HCT116 (cell line): ENCODE data around the gene JPT1. TPM values are rescaled to one million over a fixed set of nuclear protein-coding genes. Genes with fewer than 3 reads are reported as not detected.

Experiments
- ATAC-seq: fragments of 200-7000 bp; cut with Tn5 transposase; 2 replicates; pipeline ENCODE4 v1.9.1; 2020; ENCODE audit warnings: mild to moderate bottlenecking, moderate library complexity
- BruUV-seq: library from RNA; stranded (reverse); fragments of 400-500 nt; replicated peaks from 2 replicates; lab custom pipeline; 2021; lab: Mats Ljungman, UMichigan
- CTCF ChIA-PET: fragments of 300-600 bp; sonication (Branson Sonifier 250); formaldehyde crosslinking; loops from one replicate; lab custom pipeline; 2021; ENCODE audit warnings: antibody characterized with exemption; lab: Charles Lee
- POLR2A ChIA-PET: fragments of 300-600, 350-600 bp; sonication (Branson Sonifier 250); formaldehyde crosslinking; loops from one replicate; lab custom pipeline; 2021; ENCODE audit warnings: antibody characterized with exemption; lab: Charles Lee
- RAD21 ChIA-PET, 2 experiments: fragments of 300-600 bp; sonication (Branson Sonifier 250); formaldehyde crosslinking; loops; one replicate each; lab custom pipeline; 2023; ENCODE audit warnings: low total read pairs in 2 of 2; ENCODE audit not compliant: uncharacterized antibody in 2 of 2, unreplicated experiment in 2 of 2, low non-redundant PET in 1 of 2; lab: Charles Lee
- DNase-seq: peaks from one replicate; pipeline ENCODE4 v3.0.0-alpha.2; 2010; ENCODE audit warnings: low read depth, low spot score
- H2AFZ ChIP-seq: fragments of 200-600 bp; shearing (Covaris generic), sonication (generic); 2 replicates; pipeline ENCODE4 v1.6.1; 2017; ENCODE audit warnings: low read depth, mixed run types, mixed read lengths, antibody characterized with exemption, low read length; ENCODE audit not compliant: poor library complexity, severe bottlenecking
- H3K27ac ChIP-seq: 2 replicates; pipeline ENCODE4 v1.5.1; 2012; ENCODE audit warnings: low read depth, low read length
- H3K27me3 ChIP-seq: fragments of 200-600 bp; sonication (generic); 2 replicates; pipeline ENCODE4 v1.6.1; 2016; ENCODE audit warnings: mixed run types, low read length, mixed read lengths; ENCODE audit not compliant: insufficient read depth
- H3K36me3 ChIP-seq, 2 experiments: fragments of 200-500 bp in 1 of 2; fragments of 200-600 bp in 1 of 2; sonication (Bioruptor generic) in 1 of 2; sonication (generic) in 1 of 2; 2 replicates each; pipeline versions ENCODE4 v1.5.1 to v1.6.1; 2014 to 2016; ENCODE audit warnings: low read length in 2 of 2, inconsistent platforms in 1 of 2, mixed read lengths in 1 of 2, mixed run types in 1 of 2; ENCODE audit not compliant: insufficient read depth in 2 of 2, control insufficient read depth in 1 of 2
- H3K4me1 ChIP-seq, 2 experiments: fragments of 200-600 bp in 1 of 2; sonication (generic) in 1 of 2; 2 replicates each; pipeline versions ENCODE4 v1.5.1 to v1.6.1; 2012 to 2017; ENCODE audit warnings: low read length in 2 of 2, inconsistent platforms in 1 of 2, mild to moderate bottlenecking in 1 of 2, mixed read lengths in 1 of 2, mixed run types in 1 of 2, moderate library complexity in 1 of 2; ENCODE audit not compliant: insufficient read depth in 2 of 2, control insufficient read depth in 1 of 2
- H3K4me2 ChIP-seq: fragments of 200-600 bp; sonication (generic); 2 replicates; pipeline ENCODE4 v1.6.1; 2017; ENCODE audit warnings: mixed run types, low read length, mixed read lengths
- H3K4me3 ChIP-seq, 2 experiments: fragments of 200-600 bp in 1 of 2; sonication (generic) in 1 of 2; replicated peaks in 1 of 2; 2 replicates each; pipeline ENCODE4 v1.5.1; 2011 to 2016; ENCODE audit warnings: low read length in 2 of 2, control low read depth in 1 of 2, low read depth in 1 of 2, mild to moderate bottlenecking in 1 of 2, mixed read lengths in 1 of 2, mixed run types in 1 of 2
- H3K79me2 ChIP-seq: fragments of 200-600 bp; sonication (generic); 2 replicates; pipeline ENCODE4 v1.6.1; 2017; ENCODE audit warnings: mild to moderate bottlenecking, mixed run types, low read length, moderate library complexity, mixed read lengths; ENCODE audit not compliant: insufficient read depth
- H3K9ac ChIP-seq: fragments of 200-600 bp; sonication (generic); 2 replicates; pipeline ENCODE4 v1.6.1; 2016; ENCODE audit warnings: low read length, mixed read lengths
- H3K9me2 ChIP-seq: fragments of 200-600 bp; sonication (generic), shearing (Covaris generic); 2 replicates; pipeline ENCODE4 v1.6.1; 2017; ENCODE audit warnings: mixed run types, mild to moderate bottlenecking, moderate library complexity; ENCODE audit not compliant: insufficient read depth
- H3K9me3 ChIP-seq, 2 experiments: fragments of 200-500 bp in 1 of 2; fragments of 200-600 bp in 1 of 2; sonication (Bioruptor generic) in 1 of 2; sonication (generic) in 1 of 2; 2 replicates each; pipeline ENCODE4 v1.6.1; 2014 to 2017; ENCODE audit warnings: low read length in 2 of 2, mixed read lengths in 2 of 2, inconsistent platforms in 1 of 2, low read depth in 1 of 2, mild to moderate bottlenecking in 1 of 2, mixed run types in 1 of 2, moderate library complexity in 1 of 2; ENCODE audit not compliant: control insufficient read depth in 1 of 2, insufficient read depth in 1 of 2
- H4K20me1 ChIP-seq: fragments of 200-600 bp; sonication (generic), shearing (Covaris generic); 2 replicates; pipeline ENCODE4 v1.6.1; 2017; ENCODE audit warnings: mixed run types, mild to moderate bottlenecking, moderate library complexity; ENCODE audit not compliant: insufficient read depth
- EZH2phosphoT487 ChIP-seq: fragments of 200-600 bp; IDR thresholded peaks from 2 replicates; pipeline ENCODE4 v1.6.1; 2018; ENCODE audit warnings: antibody characterized with exemption, borderline replicate concordance
- POLR2AphosphoS5 ChIP-seq: IDR thresholded peaks from 2 replicates; pipeline ENCODE4 v1.6.1; 2011; ENCODE audit warnings: mild to moderate bottlenecking, low read depth, low read length, moderate library complexity
- RAD21 ChIP-seq: IDR thresholded peaks from 2 replicates; pipeline ENCODE4 v1.6.1; 2012; ENCODE audit warnings: low read depth, mild to moderate bottlenecking
- SIN3A ChIP-seq: IDR thresholded peaks from 2 replicates; pipeline ENCODE4 v1.6.1; 2012; ENCODE audit warnings: low read depth
- intact Hi-C: fragments of 100-400 bp; cut with micrococcal nuclease; formaldehyde crosslinking; loops from 2 replicates; pipeline ENCODE4 v1.10.0; 2022
- total RNA-seq: library from RNA; stranded (reverse); gene quantifications from one replicate; pipeline ENCODE4 v1.2.1, GENCODE V29; 2021; ENCODE audit not compliant: unreplicated experiment
- TF ChIP-seq, protein P1 (sequence below), 3 experiments: fragments of 200-600 bp in 1 of 3; sonication (generic) in 1 of 3; IDR thresholded peaks in 2 of 3; conservative IDR thresholded peaks in 1 of 3; 2 replicates each; pipeline ENCODE4 v1.5.1; 2012 to 2017; ENCODE audit warnings: low read depth in 2 of 3, low read length in 2 of 3, antibody characterized with exemption in 1 of 3, borderline replicate concordance in 1 of 3, control low read depth in 1 of 3, mild to moderate bottlenecking in 1 of 3, mixed read lengths in 1 of 3, mixed run types in 1 of 3, moderate library complexity in 1 of 3; ENCODE audit not compliant: insufficient read depth in 1 of 3
- TF ChIP-seq, protein P2 (sequence below): IDR thresholded peaks from 2 replicates; pipeline ENCODE4 v1.6.1; 2011; ENCODE audit warnings: mild to moderate bottlenecking, low read length, moderate library complexity; ENCODE audit not compliant: insufficient replicate concordance; ENCODE audit errors: extremely low read depth

Gene JPT1
- total RNA-seq, 1 experiment from 2014 or later: 575 TPM

- intact Hi-C loops: loop anchor here (1.0 to 10.0 kb wide), 6 partner anchors 17 to 299 kb away; partner anchors contain the start of genes GGA3, MRPS7 and NT5C
- peak overlapping the region; percentile 32 for H3K4me2 ChIP-seq
- no TSS peak for BruUV-seq
- ChIA-PET POLR2A (interaction anchor here (0.7 to 5.3 kb wide), 19 partner anchors 10 to 148 kb away, joined by 3 to 44 read pairs (median 6); partner anchors contain the start of genes JPT1, NT5C, NUP85 and SLC16A5), CTCF (interaction anchor here (0.7 to 5.3 kb wide), 55 partner anchors 9 to 402 kb away, joined by 3 to 104 read pairs (median 5); partner anchors contain the start of genes CDR2L, GRB2, MIF4GD and NT5C), RAD21 (interaction anchor here (0.5 to 1.8 kb wide), 30 partner anchors 8 to 298 kb away, joined by 3 to 22 read pairs (median 4); partner anchors contain the start of genes NT5C (in 1 of the 2) and SLC16A5 (in 1 of the 2))
- H3K9ac ChIP-seq: peak overlapping the region; percentile 30; the same call in 1 of the 2 replicates
- H2AFZ ChIP-seq: no peak overlapping the region
- H3K27me3 ChIP-seq: no peaks in the 10 kb centered on the region
- no peaks in the 10 kb centered on the region for H3K9me2 ChIP-seq
- TF ChIP-seq POLR2AphosphoS5 (peak; percentile 50; the same call in 1 of the 2 replicates), RAD21 (peak; percentile 100), EZH2phosphoT487 (no peak), SIN3A (no peak)
- TF ChIP-seq, protein P1, sequence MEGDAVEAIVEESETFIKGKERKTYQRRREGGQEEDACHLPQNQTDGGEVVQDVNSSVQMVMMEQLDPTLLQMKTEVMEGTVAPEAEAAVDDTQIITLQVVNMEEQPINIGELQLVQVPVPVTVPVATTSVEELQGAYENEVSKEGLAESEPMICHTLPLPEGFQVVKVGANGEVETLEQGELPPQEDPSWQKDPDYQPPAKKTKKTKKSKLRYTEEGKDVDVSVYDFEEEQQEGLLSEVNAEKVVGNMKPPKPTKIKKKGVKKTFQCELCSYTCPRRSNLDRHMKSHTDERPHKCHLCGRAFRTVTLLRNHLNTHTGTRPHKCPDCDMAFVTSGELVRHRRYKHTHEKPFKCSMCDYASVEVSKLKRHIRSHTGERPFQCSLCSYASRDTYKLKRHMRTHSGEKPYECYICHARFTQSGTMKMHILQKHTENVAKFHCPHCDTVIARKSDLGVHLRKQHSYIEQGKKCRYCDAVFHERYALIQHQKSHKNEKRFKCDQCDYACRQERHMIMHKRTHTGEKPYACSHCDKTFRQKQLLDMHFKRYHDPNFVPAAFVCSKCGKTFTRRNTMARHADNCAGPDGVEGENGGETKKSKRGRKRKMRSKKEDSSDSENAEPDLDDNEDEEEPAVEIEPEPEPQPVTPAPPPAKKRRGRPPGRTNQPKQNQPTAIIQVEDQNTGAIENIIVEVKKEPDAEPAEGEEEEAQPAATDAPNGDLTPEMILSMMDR (IDR thresholded peaks at IDR 0.05 in 2 of 3, conservative IDR thresholded peaks at IDR 0.05 in 1 of 3; ENCODE audit: borderline replicate concordance in 1 of 3, insufficient read depth in 1 of 3, low read depth in 2 of 3, low read length in 2 of 3): peak; percentile 98 to 99 (median 99)
- TF ChIP-seq, protein P2, sequence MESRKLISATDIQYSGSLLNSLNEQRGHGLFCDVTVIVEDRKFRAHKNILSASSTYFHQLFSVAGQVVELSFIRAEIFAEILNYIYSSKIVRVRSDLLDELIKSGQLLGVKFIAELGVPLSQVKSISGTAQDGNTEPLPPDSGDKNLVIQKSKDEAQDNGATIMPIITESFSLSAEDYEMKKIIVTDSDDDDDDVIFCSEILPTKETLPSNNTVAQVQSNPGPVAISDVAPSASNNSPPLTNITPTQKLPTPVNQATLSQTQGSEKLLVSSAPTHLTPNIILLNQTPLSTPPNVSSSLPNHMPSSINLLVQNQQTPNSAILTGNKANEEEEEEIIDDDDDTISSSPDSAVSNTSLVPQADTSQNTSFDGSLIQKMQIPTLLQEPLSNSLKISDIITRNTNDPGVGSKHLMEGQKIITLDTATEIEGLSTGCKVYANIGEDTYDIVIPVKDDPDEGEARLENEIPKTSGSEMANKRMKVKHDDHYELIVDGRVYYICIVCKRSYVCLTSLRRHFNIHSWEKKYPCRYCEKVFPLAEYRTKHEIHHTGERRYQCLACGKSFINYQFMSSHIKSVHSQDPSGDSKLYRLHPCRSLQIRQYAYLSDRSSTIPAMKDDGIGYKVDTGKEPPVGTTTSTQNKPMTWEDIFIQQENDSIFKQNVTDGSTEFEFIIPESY: no peak
- TF ChIP-seq, all 23 proteins: peak for 3
- DNase-seq (peak; percentile 90), ATAC-seq (peak; percentile 70)
- Histone ChIP-seq H3K79me2 (peaks cover 81% of the 10 kb centered on the region), H3K4me3 (no peak overlapping the region), H3K4me1 (peaks cover 13 to 47% of the 10 kb centered on the region in 2 experiments), H3K27ac (peak overlapping the region; percentile 62), H3K9me3 (no peaks in the 10 kb centered on the region), H3K36me3 (peaks cover 6 to 46% of the 10 kb centered on the region in 2 experiments; a peak in 3 of 4 replicates), H4K20me1 (no peaks in the 10 kb centered on the region; the same call in 1 of the 2 replicates)
Measured at GRCh38 chr17:75113798-75114551, 40.3 kb downstream of the JPT1 start.
